IMR-90 (cell line): ENCODE results near the gene SMIM26. TPM values are rescaled to one million over a fixed set of nuclear protein-coding genes. Genes with fewer than 3 reads are reported as not detected.

ENCODE experiments used
- ATAC-seq: fragments of 200-7000 bp; cut with Tn5 transposase; 2 replicates; pipeline ENCODE4 v1.9.1; 2020; ENCODE audit warnings: low read depth, mild to moderate bottlenecking, moderate library complexity
- BruUV-seq: library from RNA; stranded (reverse); fragments of 400-500 nt; replicated peaks from 2 replicates; lab custom pipeline; 2021; lab: Mats Ljungman, UMichigan
- CTCF ChIA-PET: fragments of 300-600 bp; formaldehyde crosslinking; extraction: SDS; loops from one replicate; lab custom pipeline; 2021; ENCODE audit warnings: antibody characterized with exemption; lab: Yijun Ruan, JAX
- POLR2A ChIA-PET: fragments of 300-600 bp; sonication (Branson Sonifier 250); formaldehyde crosslinking; loops from one replicate; lab custom pipeline; 2022; ENCODE audit warnings: antibody characterized with exemption; ENCODE audit not compliant: unreplicated experiment; lab: Charles Lee
- DNase-seq: peaks from one replicate; pipeline ENCODE4 v3.0.0; 2013
- H2AFZ ChIP-seq: replicated peaks from 2 replicates; pipeline ENCODE3; 2013; ENCODE audit warnings: low read length, mild to moderate bottlenecking; ENCODE audit not compliant: poor library complexity
- H2AK5ac ChIP-seq: 2 replicates; pipeline ENCODE4 v1.6.1; 2013; ENCODE audit warnings: low read depth, low read length, inconsistent platforms
- H2AK9ac ChIP-seq: replicated peaks from 2 replicates; pipeline ENCODE3; 2013; ENCODE audit warnings: mild to moderate bottlenecking, low read depth, low read length, moderate library complexity; ENCODE audit not compliant: poor library complexity
- H2BK120ac ChIP-seq: 2 replicates; pipeline ENCODE4 v1.6.1; 2013; ENCODE audit warnings: low read depth, low read length, inconsistent platforms
- H2BK15ac ChIP-seq: 3 replicates; pipeline ENCODE4 v1.6.1; 2013; ENCODE audit warnings: low read depth, low read length, inconsistent platforms
- H2BK20ac ChIP-seq: 2 replicates; pipeline ENCODE4 v1.6.1; 2013; ENCODE audit warnings: low read depth, mild to moderate bottlenecking, inconsistent platforms, low read length, moderate library complexity
- H2BK5ac ChIP-seq: 2 replicates; pipeline ENCODE4 v1.6.1; 2013; ENCODE audit warnings: mild to moderate bottlenecking, low read depth, low read length, inconsistent platforms; ENCODE audit not compliant: poor library complexity, severe bottlenecking
- H3K14ac ChIP-seq: replicated peaks from 2 replicates; pipeline ENCODE4 v1.6.1; 2013; ENCODE audit warnings: low read depth, low read length, inconsistent platforms
- H3K18ac ChIP-seq: 2 replicates; pipeline ENCODE4 v1.6.1; 2013; ENCODE audit warnings: low read depth, low read length, control low read depth
- H3K23ac ChIP-seq: 2 replicates; pipeline ENCODE4 v1.6.1; 2013; ENCODE audit warnings: low read depth, low read length, inconsistent platforms
- H3K27ac ChIP-seq: 2 replicates; pipeline ENCODE4 v1.5.1; 2013; ENCODE audit warnings: mild to moderate bottlenecking, control low read depth, low read length; ENCODE audit not compliant: insufficient read depth
- H3K27me3 ChIP-seq: 2 replicates; pipeline ENCODE4 v1.6.1; 2013; ENCODE audit warnings: low read length; ENCODE audit not compliant: control insufficient read depth, insufficient read depth
- H3K36me3 ChIP-seq: 2 replicates; pipeline ENCODE4 v1.6.1; 2013; ENCODE audit warnings: low read length, mixed read lengths; ENCODE audit not compliant: control insufficient read depth, insufficient read depth
- H3K4ac ChIP-seq: 2 replicates; pipeline ENCODE4 v1.6.1; 2013; ENCODE audit warnings: low read depth, low read length, inconsistent platforms
- H3K4me1 ChIP-seq: 2 replicates; pipeline ENCODE4 v1.6.1; 2013; ENCODE audit warnings: low read length, mixed read lengths; ENCODE audit not compliant: control insufficient read depth, insufficient read depth
- H3K4me2 ChIP-seq: 2 replicates; pipeline ENCODE4 v1.6.1; 2013; ENCODE audit warnings: low read depth, mild to moderate bottlenecking, control low read depth, low read length, moderate library complexity
- H3K4me3 ChIP-seq: 2 replicates; pipeline ENCODE4 v1.5.1; 2013; ENCODE audit warnings: low read depth, mild to moderate bottlenecking, control low read depth, low read length, moderate library complexity; ENCODE audit not compliant: insufficient read depth
- H3K56ac ChIP-seq: 2 replicates; pipeline ENCODE4 v1.6.1; 2013; ENCODE audit warnings: low read length, inconsistent platforms; ENCODE audit not compliant: insufficient read depth; ENCODE audit errors: extremely low read depth
- H3K79me1 ChIP-seq, 2 experiments: 2 replicates each; pipeline ENCODE4 v1.6.1; 2013; ENCODE audit warnings: low read length in 2 of 2, inconsistent platforms in 1 of 2, low read depth in 1 of 2
- H3K9ac ChIP-seq: 2 replicates; pipeline ENCODE4 v1.6.1; 2013; ENCODE audit warnings: low read depth, low read length, control low read depth
- H3K9me1 ChIP-seq: 2 replicates; pipeline ENCODE4 v1.6.1; 2013; ENCODE audit warnings: low read length, inconsistent platforms; ENCODE audit not compliant: insufficient read depth
- H3K9me3 ChIP-seq: 2 replicates; pipeline ENCODE4 v1.6.1; 2013; ENCODE audit warnings: low read length; ENCODE audit not compliant: control insufficient read depth, insufficient read depth
- H4K20me1 ChIP-seq: 2 replicates; pipeline ENCODE4 v1.6.1; 2013; ENCODE audit warnings: low read length, inconsistent platforms; ENCODE audit not compliant: insufficient read depth
- H4K5ac ChIP-seq: 2 replicates; pipeline ENCODE4 v1.6.1; 2013; ENCODE audit warnings: mild to moderate bottlenecking, low read depth, low read length, control low read depth
- H4K8ac ChIP-seq, 2 experiments: 2 replicates each; pipeline ENCODE4 v1.6.1; 2013; ENCODE audit warnings: low read depth in 2 of 2, low read length in 2 of 2, control low read depth in 1 of 2, inconsistent platforms in 1 of 2
- H4K91ac ChIP-seq: 2 replicates; pipeline ENCODE4 v1.6.1; 2013; ENCODE audit warnings: low read depth, low read length, inconsistent platforms; ENCODE audit not compliant: insufficient read depth
- BHLHE40 ChIP-seq: fragments of 150-350 bp; IDR thresholded peaks from 2 replicates; pipeline ENCODE4 v1.6.1; 2016; ENCODE audit warnings: mild to moderate bottlenecking, low read depth, low read length
- CHD1 ChIP-seq: IDR thresholded peaks from 2 replicates; pipeline ENCODE4 v1.6.1; 2012; ENCODE audit warnings: low read depth, low read length, improper control_type of control experiment
- ELK1 ChIP-seq: fragments of 150-350 bp; IDR thresholded peaks from 2 replicates; pipeline ENCODE4 v1.6.1; 2016; ENCODE audit warnings: low read depth, mild to moderate bottlenecking, low read length, moderate library complexity, borderline replicate concordance
- MXI1 ChIP-seq: IDR thresholded peaks from 2 replicates; pipeline ENCODE4 v1.6.1; 2012; ENCODE audit warnings: low read depth, mild to moderate bottlenecking, low read length, moderate library complexity, borderline replicate concordance
- POLR2A ChIP-seq: IDR thresholded peaks from 2 replicates; pipeline ENCODE4 v1.6.1; 2012; ENCODE audit warnings: mild to moderate bottlenecking, low read depth, low read length
- RAD21 ChIP-seq: IDR thresholded peaks from 2 replicates; pipeline ENCODE4 v1.6.1; 2012; ENCODE audit warnings: low read length, improper control_type of control experiment
- USF2 ChIP-seq: fragments of 150-350 bp; IDR thresholded peaks from 2 replicates; pipeline ENCODE4 v1.6.1; 2017; ENCODE audit warnings: mild to moderate bottlenecking, antibody characterized with exemption, low read length, low read depth
- WGBS, 2 experiments: methylation state at CpG; one replicate each; pipeline versions ENCODE4 v1.1.5 to v1.1.7; 2013; ENCODE audit warnings: missing lambda C conversion rate in 2 of 2; ENCODE audit not compliant: insufficient read length in 1 of 2; ENCODE audit errors: extremely low coverage in 2 of 2; 5-methylcytosine and 5-hydroxymethylcytosine counted together
- dilution Hi-C: fragments of 300-500 bp; cut with HindIII; formaldehyde crosslinking; loops from one replicate; pipeline ENCODE4 v1.14.3; 2018; ENCODE audit warnings: low sequenced_read_pairs; ENCODE audit not compliant: unreplicated experiment
- in situ Hi-C: fragments of 300-500 bp; cut with MboI; formaldehyde crosslinking; loops from 3 replicates; pipeline ENCODE4 v1.14.3; 2019; ENCODE audit warnings: low sequenced_read_pairs, inconsistent platforms, mixed read lengths
- intact Hi-C: fragments of 100-400 bp; cut with micrococcal nuclease; formaldehyde crosslinking; loops from 2 replicates; pipeline ENCODE4 v1.10.0; 2022
- polyA plus RNA-seq, 3 experiments: library from polyadenylated mRNA; depleted of rRNA; stranded (reverse); fragments of >200 nt; gene quantifications; 2 replicates each; pipeline ENCODE4 v1.2.3, GENCODE V29; 2012; ENCODE audit warnings: low replicate concordance in 1 of 3
- total RNA-seq: library from RNA; depleted of rRNA; stranded (reverse); fragments of >200 nt; gene quantifications from 2 replicates; pipeline ENCODE4 v1.2.3, GENCODE V29; 2012

SMIM26 gene
- total and polyA plus RNA-seq, 2 of the 4 experiments (the other 2 are of a cell fraction) = 42.8 to 45.7 TPM

- no peak overlapping the region for H4K5ac ChIP-seq
- no peaks in the 10 kb centered on the region; the same call in 1 of the 2 replicates for H3K9me1 ChIP-seq
- H3K18ac ChIP-seq = no peak overlapping the region
- H3K23ac ChIP-seq = no peak overlapping the region
- H3K4me2 ChIP-seq = no peak overlapping the region
- no peak overlapping the region for H2AFZ ChIP-seq
- in situ Hi-C loops = loop anchor here (25.0 kb wide), 2 partner anchors 93 to 1493 kb away; no protein-coding TSS in a partner anchor
- no CpG with 5 or more reads among the region's 7 CpGs for WGBS, 2 experiments
- no peak overlapping the region for H3K4me3 ChIP-seq
- TF ChIP-seq RAD21 (no peak), POLR2A (no peak), MXI1 (no peak), CHD1 (no peak), USF2 (no peak), BHLHE40 (no peak), ELK1 (no peak)
- no peak overlapping the region for H2BK5ac ChIP-seq
- no TSS peak for BruUV-seq
- H4K8ac ChIP-seq = no peak overlapping the region
- ATAC-seq (no peak), DNase-seq (no peak)
- intact Hi-C loops = no loop called here
- H3K27ac ChIP-seq = no peak overlapping the region
- no peak overlapping the region for H3K56ac ChIP-seq
- no peak overlapping the region for H2AK5ac ChIP-seq
- peaks cover 41% of the 10 kb centered on the region for H3K36me3 ChIP-seq
- dilution Hi-C loops = no loop called here
- H2BK20ac ChIP-seq = no peak overlapping the region
- H3K27me3 ChIP-seq = no peaks in the 10 kb centered on the region
- no peaks in the 10 kb centered on the region for H3K9me3 ChIP-seq
- H4K91ac ChIP-seq = no peak overlapping the region
- H3K79me1 ChIP-seq = no peaks in the 10 kb centered on the region
- no peak overlapping the region for H3K14ac ChIP-seq
- CTCF ChIA-PET = no interaction called here
- H3K9ac ChIP-seq = no peak overlapping the region
- no peak overlapping the region for H2AK9ac ChIP-seq
- no peak overlapping the region for H2BK15ac ChIP-seq
- H2BK120ac ChIP-seq = no peak overlapping the region
- POLR2A ChIA-PET = no interaction called here
- H4K20me1 ChIP-seq = no peaks in the 10 kb centered on the region
- H3K4me1 ChIP-seq = no peaks in the 10 kb centered on the region
- H3K4ac ChIP-seq = no peak overlapping the region
Observed at GRCh38 chr20:18543932-18544331, 23.3 kb upstream of the SMIM26 start.
